ENCODE results near the gene YAE1.

DNA sequence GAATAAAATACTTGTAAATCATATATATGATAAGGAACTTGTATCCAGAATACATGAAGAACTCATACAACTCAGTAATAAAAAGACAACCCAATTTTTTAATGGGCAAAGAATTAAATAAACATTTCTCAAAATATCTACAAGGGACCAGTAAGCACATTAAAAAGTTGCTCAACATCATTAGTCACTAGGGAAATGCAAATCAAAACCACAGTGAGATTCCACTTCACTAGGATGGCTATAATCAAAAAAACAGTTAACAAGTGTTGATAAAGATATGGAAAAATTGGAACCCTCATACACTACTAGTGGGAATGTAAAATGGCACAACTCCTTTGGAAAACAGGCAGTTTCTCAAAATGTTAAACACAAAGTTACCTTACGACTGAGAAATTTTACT lies 40.3 kb upstream of the YAE1 start:
- TF ChIP-seq, protein P1, sequence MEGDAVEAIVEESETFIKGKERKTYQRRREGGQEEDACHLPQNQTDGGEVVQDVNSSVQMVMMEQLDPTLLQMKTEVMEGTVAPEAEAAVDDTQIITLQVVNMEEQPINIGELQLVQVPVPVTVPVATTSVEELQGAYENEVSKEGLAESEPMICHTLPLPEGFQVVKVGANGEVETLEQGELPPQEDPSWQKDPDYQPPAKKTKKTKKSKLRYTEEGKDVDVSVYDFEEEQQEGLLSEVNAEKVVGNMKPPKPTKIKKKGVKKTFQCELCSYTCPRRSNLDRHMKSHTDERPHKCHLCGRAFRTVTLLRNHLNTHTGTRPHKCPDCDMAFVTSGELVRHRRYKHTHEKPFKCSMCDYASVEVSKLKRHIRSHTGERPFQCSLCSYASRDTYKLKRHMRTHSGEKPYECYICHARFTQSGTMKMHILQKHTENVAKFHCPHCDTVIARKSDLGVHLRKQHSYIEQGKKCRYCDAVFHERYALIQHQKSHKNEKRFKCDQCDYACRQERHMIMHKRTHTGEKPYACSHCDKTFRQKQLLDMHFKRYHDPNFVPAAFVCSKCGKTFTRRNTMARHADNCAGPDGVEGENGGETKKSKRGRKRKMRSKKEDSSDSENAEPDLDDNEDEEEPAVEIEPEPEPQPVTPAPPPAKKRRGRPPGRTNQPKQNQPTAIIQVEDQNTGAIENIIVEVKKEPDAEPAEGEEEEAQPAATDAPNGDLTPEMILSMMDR (IDR thresholded peaks at IDR 0.05) = no peak
- TF ChIP-seq POLR2AphosphoS5 (IDR thresholded peaks at IDR 0.05) = no peak
- TF ChIP-seq POLR2A (IDR thresholded peaks at IDR 0.05) = no peak
